ENCODE results near the gene KCNIP2. TPM values are rescaled to one million over a fixed set of nuclear protein-coding genes. Genes with fewer than 3 reads are reported as not detected.

The KCNIP2 gene
- total RNA-seq, 4 donors from 2014 or later: 1.0 to 3.5 (median 1.4) TPM

DNA sequence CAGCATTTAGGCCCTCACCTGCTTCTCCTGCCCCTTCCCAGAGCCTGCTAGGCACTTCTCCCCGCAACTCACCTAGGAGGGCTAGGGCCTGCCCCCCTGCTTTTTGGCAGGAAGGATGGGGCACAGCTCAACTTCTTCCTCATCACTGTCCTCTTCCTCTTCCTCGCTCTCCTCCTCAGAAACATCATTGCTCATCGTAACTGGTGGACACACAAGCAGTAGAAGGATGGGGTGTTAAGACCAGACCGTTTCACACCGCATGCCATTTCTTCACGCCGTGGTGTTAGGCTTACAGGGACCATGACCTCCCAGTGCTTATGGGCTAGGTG lies 62.0 kb downstream of the KCNIP2 start:
- no peaks in the 10 kb centered on the region for H3K9me3 ChIP-seq

DNA sequence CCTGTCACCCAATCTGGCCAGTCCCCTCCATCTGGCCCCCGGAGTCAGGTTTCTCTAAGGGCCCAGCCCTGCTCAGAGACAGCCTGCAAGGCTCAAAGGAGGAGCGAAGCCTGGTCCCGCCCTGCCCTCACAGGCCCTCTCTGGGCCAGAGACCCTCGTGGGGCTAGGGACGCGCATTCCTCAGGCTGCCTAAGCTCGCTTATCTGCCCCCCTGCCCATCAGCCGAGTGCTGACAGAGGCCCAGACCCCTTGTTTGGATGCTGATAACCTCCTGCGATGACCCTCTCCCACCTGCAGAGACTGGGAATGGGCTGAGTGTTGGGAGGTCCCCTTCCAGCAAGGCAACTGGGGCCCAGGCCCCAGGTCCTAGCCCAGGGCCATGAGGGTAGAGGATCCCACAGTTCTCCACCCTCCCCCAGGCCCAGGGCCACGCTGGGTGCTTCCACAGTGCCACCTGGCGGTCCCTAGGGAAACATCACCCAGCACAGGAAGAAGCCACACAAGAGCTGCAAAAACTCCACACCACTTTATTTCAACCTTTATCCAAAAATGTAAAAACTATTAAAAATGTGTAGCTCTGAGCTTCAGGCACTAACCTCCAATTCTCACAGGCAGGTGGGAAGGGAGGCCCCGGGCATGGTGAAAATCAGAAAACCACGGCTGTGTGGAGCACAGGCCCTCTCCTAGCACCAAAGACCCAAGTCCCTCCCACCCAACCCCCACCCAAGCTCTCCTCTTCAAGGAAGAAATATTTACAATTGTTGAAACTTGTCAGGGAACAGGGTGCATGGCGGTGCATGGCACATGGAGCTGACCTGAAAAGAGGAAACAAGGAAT lies 62.6 kb downstream of the KCNIP2 start:
- intact Hi-C loops (cut with DNase I): no loop called here
- Histone ChIP-seq H3K27me3 (peaks cover 11% of the 10 kb centered on the region), H3K9me3 (no peaks in the 10 kb centered on the region), H3K4me1 (peaks cover 23 to 35% of the 10 kb centered on the region in 2 donors), H3K4me3 (replicated peaks in 1 of 3) (no peak overlapping the region), H3K36me3 (peaks cover 6 to 11% of the 10 kb centered on the region in 2 donors), H3K27ac (no peak overlapping the region)
- peak; percentile 58 to 63 for DNase-seq
- WGBS, 2 donors: 48 to 59% methylated on average over 11 to 13 of the region's 14 CpGs
- TF ChIP-seq POLR2A (IDR thresholded peaks at IDR 0.05): no peak
- TF ChIP-seq CTCF (IDR thresholded peaks at IDR 0.05): peak; percentile 76 to 97 (median 78)

More for the DNA sequence above, 62.0 kb downstream of the KCNIP2 start:
- peaks cover 23 to 29% of the 10 kb centered on the region in 2 donors for H3K4me1 ChIP-seq
- DNase-seq: no peak
- TF ChIP-seq CTCF (IDR thresholded peaks at IDR 0.05): no peak
- TF ChIP-seq POLR2A (IDR thresholded peaks at IDR 0.05): no peak
- intact Hi-C loops (cut with DNase I): no loop called here
- WGBS, 2 donors: 78 to 86% methylated on average over 7 of the region's 7 CpGs
- H3K36me3 ChIP-seq: peaks cover 11 to 15% of the 10 kb centered on the region in 2 donors
- peaks cover 8% of the 10 kb centered on the region for H3K27me3 ChIP-seq
- H3K4me3 ChIP-seq (replicated peaks in 1 of 3): no peak overlapping the region
- no peak overlapping the region for H3K27ac ChIP-seq

GRCh38 chr10:101780187-101780817 lies 63.3 kb downstream of the KCNIP2 start:
- intact Hi-C loops (cut with DNase I): no loop called here
- 14 to 23% methylated on average over 7 to 8 of the region's 17 CpGs for WGBS, 2 donors
- Histone ChIP-seq H3K4me1 (peaks cover 26 to 42% of the 10 kb centered on the region in 2 donors), H3K4me3 (replicated peaks in 1 of 3) (peak overlapping the region in 1 of 3 donors; percentile 25), H3K27me3 (peaks cover 15% of the 10 kb centered on the region), H3K27ac (no peak overlapping the region), H3K9me3 (no peaks in the 10 kb centered on the region), H3K36me3 (peaks cover 0 to 7% of the 10 kb centered on the region in 2 donors)
- no peak for DNase-seq
- TF ChIP-seq CTCF (IDR thresholded peaks at IDR 0.05) (peak in 1 of 6 experiments; percentile 5), POLR2A (IDR thresholded peaks at IDR 0.05) (no peak)

DNA sequence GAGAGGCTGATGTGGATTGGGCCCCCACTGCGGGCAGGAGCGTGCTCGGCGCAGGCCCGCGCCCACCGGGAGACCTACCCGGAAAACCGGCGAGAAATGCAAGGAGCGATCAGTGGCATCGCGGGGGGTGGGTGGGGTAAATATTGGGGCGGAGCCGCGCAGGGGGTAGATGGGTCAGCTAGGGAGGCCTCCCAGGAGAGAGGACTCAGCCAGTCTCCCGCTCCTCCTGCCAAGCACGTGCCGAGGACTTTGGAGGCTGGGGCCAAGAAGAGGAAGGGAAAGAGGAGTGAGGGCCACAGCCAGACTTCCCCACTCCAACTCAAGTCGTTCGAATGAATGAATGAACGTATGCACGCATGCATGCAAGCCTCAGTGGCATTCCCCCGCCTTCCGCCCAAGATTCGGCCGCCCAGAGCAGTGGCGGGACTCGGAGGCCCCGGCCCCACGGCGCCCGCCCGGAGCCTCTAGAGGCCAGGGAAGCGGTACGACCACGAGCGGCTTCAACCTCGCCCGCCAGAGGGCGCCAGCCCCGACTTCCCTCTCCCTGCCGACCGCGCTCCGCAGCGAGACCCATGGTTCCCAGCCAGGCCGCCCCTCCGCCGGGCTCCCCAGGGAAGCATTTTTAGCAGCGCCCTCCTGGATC lies 63.9 kb downstream of the KCNIP2 start:
- H3K27me3 ChIP-seq: peaks cover 21% of the 10 kb centered on the region
- H3K4me3 ChIP-seq (replicated peaks in 1 of 3): peak overlapping the region in 2 of 3 donors; percentile 10 to 25
- no peak overlapping the region for H3K27ac ChIP-seq
- peaks cover 0 to 3% of the 10 kb centered on the region in 2 donors for H3K36me3 ChIP-seq
- WGBS, 2 donors: 2 to 10% methylated on average over 17 to 23 of the region's 51 CpGs
- peaks cover 27 to 48% of the 10 kb centered on the region in 2 donors for H3K4me1 ChIP-seq
- intact Hi-C loops (cut with DNase I): loop anchor here (5.0 kb wide), 1 partner anchor 172 kb away; no protein-coding TSS in a partner anchor
- DNase-seq: peak; percentile 72 to 79
- TF ChIP-seq CTCF (IDR thresholded peaks at IDR 0.05) (peak; percentile 47 to 85 (median 60)), POLR2A (IDR thresholded peaks at IDR 0.05) (no peak)
- H3K9me3 ChIP-seq: no peaks in the 10 kb centered on the region
